ENCODE data around the gene SPAG5. TPM values are rescaled to one million over a fixed set of nuclear protein-coding genes. Genes with fewer than 3 reads are reported as not detected.
A peak's percentile ranks its signal among the peaks of the same experiment; 100 is the strongest.

Gene SPAG5
- total and polyA plus RNA-seq, 10 of the 15 experiments (the other 5 are each of a cell fraction or from before 2014, with no cell fraction given) = 73.5 to 171 (median 106) TPM

GRCh38 chr17:28580959-28581358 lies 17.9 kb downstream of the SPAG5 start:
- no peak overlapping the region for H3K4me3 ChIP-seq
- POLR2A ChIA-PET = interaction anchor here (0.8 to 7.1 kb wide), 5 partner anchors 10 to 139 kb away, joined by 3 to 91 read pairs (median 4); partner anchors contain the start of genes PIGS and RPL23A
- H4K20me1 ChIP-seq (ENCODE audit: control insufficient read depth, insufficient read depth) = no peaks in the 10 kb centered on the region
- no peak for ATAC-seq
- no peaks in the 10 kb centered on the region for H3K27me3 ChIP-seq (replicated peaks in 1 of 2; ENCODE audit: control insufficient read depth in 2 of 2, insufficient read depth in 2 of 2, low read length in 1 of 2)
- CTCF ChIA-PET = interaction anchor here (1.1 to 1.3 kb wide), 4 partner anchors 9 to 31 kb away, joined by 3 to 9 read pairs (median 4); no protein-coding TSS in a partner anchor
- no peak overlapping the region for H3K9ac ChIP-seq (ENCODE audit: control insufficient read depth, insufficient read depth, low read length)
- in situ Hi-C loops (cut with MboI) = no loop called here
- peaks cover 40 to 43% of the 10 kb centered on the region in 2 experiments for H3K36me3 ChIP-seq (ENCODE audit: control insufficient read depth in 2 of 2, insufficient read depth in 2 of 2, low read length in 1 of 2)
- peaks cover 20% of the 10 kb centered on the region for H3K4me1 ChIP-seq (ENCODE audit: control insufficient read depth, insufficient read depth, low read length)
- SMC1A ChIA-PET (ENCODE audit: uncharacterized antibody, unreplicated experiment) = interaction anchor here (0.9 to 1.2 kb wide), 4 partner anchors 8 to 38 kb away, joined by 3 to 4 read pairs (median 3); no protein-coding TSS in a partner anchor
- WGBS (ENCODE audit: insufficient coverage, insufficient replicate concordance, low lambda C conversion rate, missing lambda C conversion rate) = 95% methylated on average over 3 of the region's 3 CpGs
- intact Hi-C loops (cut with micrococcal nuclease; ENCODE audit: unreplicated experiment) = no loop called here
- FAIRE-seq = no peak
- H3K4me2 ChIP-seq (ENCODE audit: control insufficient read depth, insufficient read depth) = no peak overlapping the region
- H2AFZ ChIP-seq (ENCODE audit: control insufficient read depth, low read depth, low read length) = no peak overlapping the region
- peaks cover 3% of the 10 kb centered on the region for H3K79me2 ChIP-seq (ENCODE audit: control insufficient read depth, insufficient read depth, low read length)
- H3K9me3 ChIP-seq (replicated peaks; ENCODE audit: control insufficient read depth, insufficient read depth, low read length) = no peaks in the 10 kb centered on the region
- H3K27ac ChIP-seq (ENCODE audit: control insufficient read depth, insufficient read depth) = no peak overlapping the region
- RAD21 ChIA-PET (ENCODE audit: unreplicated experiment) = no interaction called here
- no TSS peak for BruUV-seq (replicated peaks)
- TF ChIP-seq PML (IDR thresholded peaks at IDR 0.05; ENCODE audit: low read length) = no peak
- peak; percentile 73 for TF ChIP-seq ZBTB40 (IDR thresholded peaks at IDR 0.05; ENCODE audit: borderline replicate concordance)
- DNase-seq (ENCODE audit: low read depth, low spot score) = no peak

Measured in GM12878 (cell line).